ENCODE measurements around the gene TNRC18.
"Not testable (repeated sequence)": the region's sequence is repeated elsewhere in the genome, so short reads cannot be mapped to it uniquely, and the experiment has no call there.

The TNRC18 gene

GRCh38 chr7:5423306-5423975 lies at the start of gene TNRC18:
Gene TNRC18 (minus strand): TSS chr7:5423834. CDS start chr7:5421246, 2,588 bp downstream.
- Mint-ChIP-seq H3K36me3 (ENCODE audit: low read depth) (peaks cover 12% of the 10 kb centered on the region), H3K27ac (peak within 1 kb of the TSS; percentile 100), H3K4me3 (peak within 1 kb of the TSS; percentile 91 to 96 (median 96)), H3K4me1 (peaks cover 7% of the 10 kb centered on the region), H3K27me3 (ENCODE audit: low read depth) (no peaks in the 10 kb centered on the region), H3K9me3 (no peaks in the 10 kb centered on the region)
- TF ChIP-seq CTCF (IDR thresholded peaks at IDR 0.05; ENCODE audit: unreplicated experiment in 3 of 3) = no peak

GRCh38 chr7:5472432-5473315 lies 49.0 kb upstream of the TNRC18 start:
- Mint-ChIP-seq H3K9me3 (peaks cover 3% of the 10 kb centered on the region), H3K4me1 (no peaks in the 10 kb centered on the region), H3K4me3 (no peak overlapping the region)

GRCh38 chr7:5471623-5472022 lies 48.0 kb upstream of the TNRC18 start:
- H3K36me3 Mint-ChIP-seq (ENCODE audit: low read depth); H3K4me1 Mint-ChIP-seq: not testable (repeated sequence)

More at GRCh38 chr7:5472432-5473315, 49.0 kb upstream of the TNRC18 start:
- H3K27ac Mint-ChIP-seq = peak overlapping the region in 1 of 3 experiments; percentile 41
- no peaks in the 10 kb centered on the region for H3K27me3 Mint-ChIP-seq (ENCODE audit: low read depth)
- H3K36me3 Mint-ChIP-seq (ENCODE audit: low read depth) = peaks cover 3% of the 10 kb centered on the region
- TF ChIP-seq CTCF (IDR thresholded peaks at IDR 0.05; ENCODE audit: unreplicated experiment in 3 of 3) = no peak

GRCh38 chr7:5470816-5471215 lies 47.2 kb upstream of the TNRC18 start:
- no peaks in the 10 kb centered on the region for H3K27me3 Mint-ChIP-seq (ENCODE audit: low read depth)
- no peak for TF ChIP-seq CTCF (IDR thresholded peaks at IDR 0.05; ENCODE audit: unreplicated experiment in 3 of 3)
- peaks cover 3% of the 10 kb centered on the region for H3K9me3 Mint-ChIP-seq
- peak overlapping the region in 2 of 3 experiments; percentile 40 to 80 for H3K27ac Mint-ChIP-seq
- H3K36me3 Mint-ChIP-seq (ENCODE audit: low read depth) = peaks cover 3% of the 10 kb centered on the region
- H3K4me3 Mint-ChIP-seq = peak overlapping the region in 1 of 3 experiments; percentile 21
- H3K4me1 Mint-ChIP-seq = no peaks in the 10 kb centered on the region

More at GRCh38 chr7:5471623-5472022, 48.0 kb upstream of the TNRC18 start:
- H3K27me3 Mint-ChIP-seq (ENCODE audit: low read depth); H3K9me3 Mint-ChIP-seq; H3K27ac Mint-ChIP-seq; H3K4me3 Mint-ChIP-seq: not testable (repeated sequence)

- Mint-ChIP-seq H3K9me3 (peaks cover 3% of the 10 kb centered on the region), H3K27me3 (ENCODE audit: low read depth) (no peaks in the 10 kb centered on the region), H3K4me1 (no peaks in the 10 kb centered on the region), H3K27ac (no peak overlapping the region), H3K36me3 (ENCODE audit: low read depth) (peaks cover 3% of the 10 kb centered on the region), H3K4me3 (no peak overlapping the region)
- no peak for TF ChIP-seq CTCF (IDR thresholded peaks at IDR 0.05; ENCODE audit: unreplicated experiment in 3 of 3)
These were observed 46.5 kb upstream of the TNRC18 start for GRCh38 chr7:5470167-5470532.

GRCh38 chr7:5469375-5470166 lies 45.9 kb upstream of the TNRC18 start:
- H3K4me3 Mint-ChIP-seq = no peak overlapping the region
- no peaks in the 10 kb centered on the region for H3K27me3 Mint-ChIP-seq (ENCODE audit: low read depth)
- H3K9me3 Mint-ChIP-seq = peaks cover 3% of the 10 kb centered on the region
- TF ChIP-seq CTCF (IDR thresholded peaks at IDR 0.05; ENCODE audit: unreplicated experiment in 3 of 3) = no peak
- no peaks in the 10 kb centered on the region for H3K4me1 Mint-ChIP-seq
- peaks cover 3% of the 10 kb centered on the region for H3K36me3 Mint-ChIP-seq (ENCODE audit: low read depth)
- H3K27ac Mint-ChIP-seq = peak overlapping the region in 2 of 3 experiments; percentile 1 to 4

Measured in nephron (organoid).